Transverse colon (tissue), 4 donors: ENCODE data around the gene VTI1A. TPM values are rescaled to one million over a fixed set of nuclear protein-coding genes. Genes with fewer than 3 reads are reported as not detected.

ENCODE experiments used
- DNase-seq: peaks from one replicate; pipeline ENCODE4 v3.0.0-alpha.2; 2019
- H3K27ac ChIP-seq, 4 donors: fragments of 200-600 bp; sonication (generic); 2 replicates each; pipeline ENCODE4 v1.5.1; 2016 to 2018; ENCODE audit warnings: inconsistent platforms in 4 of 4
- H3K27me3 ChIP-seq: fragments of 200-600 bp; sonication (generic); 2 replicates; pipeline ENCODE4 v1.5.1; 2017; ENCODE audit warnings: inconsistent platforms
- H3K36me3 ChIP-seq, 4 donors: fragments of 200-600 bp; sonication (generic); 2 replicates each; pipeline ENCODE4 v1.5.1; 2017 to 2019; ENCODE audit warnings: inconsistent platforms in 4 of 4
- H3K4me1 ChIP-seq, 4 donors: fragments of 200-600 bp; sonication (generic); 2 replicates each; pipeline ENCODE4 v1.5.1; 2017 to 2020; ENCODE audit warnings: inconsistent platforms in 4 of 4
- H3K4me3 ChIP-seq, 4 donors: fragments of 200-600 bp; sonication (generic); 1 replicate in 1 of 4; 2 replicates in 3 of 4; pipeline versions ENCODE4 v1.5.1 to v1.6.1; 2017 to 2019; ENCODE audit warnings: inconsistent platforms in 4 of 4
- H3K9me3 ChIP-seq, 2 donors: fragments of 200-600 bp; sonication (generic); 2 replicates each; pipeline ENCODE4 v1.5.1; 2017 to 2019; ENCODE audit warnings: inconsistent platforms in 2 of 2
- CTCF ChIP-seq, 5 experiments: fragments of 200-600 bp in 3 of 5; fragments of 450-650 bp in 2 of 5; sonication (generic) in 3 of 5; IDR thresholded peaks; 1 replicate in 2 of 5; 2 replicates in 3 of 5; pipeline ENCODE4 v1.5.1; 2016 to 2017; ENCODE audit warnings: antibody characterized with exemption in 5 of 5, inconsistent platforms in 3 of 5, mild to moderate bottlenecking in 2 of 5, moderate library complexity in 1 of 5
- EP300 ChIP-seq: sonication (generic); formaldehyde crosslinking; IDR thresholded peaks from one replicate; pipeline ENCODE4 v1.6.1; 2017; ENCODE audit warnings: antibody characterized with exemption, low read depth
- POLR2A ChIP-seq: fragments of 450-650 bp; IDR thresholded peaks from one replicate; pipeline ENCODE4 v1.6.1; 2016; ENCODE audit warnings: antibody characterized with exemption, mild to moderate bottlenecking, moderate library complexity
- POLR2AphosphoS5 ChIP-seq, 3 donors: sonication (generic); formaldehyde crosslinking; IDR thresholded peaks; one replicate each; pipeline ENCODE4 v1.6.1; 2016; ENCODE audit warnings: antibody characterized with exemption in 3 of 3
- WGBS, 2 donors: methylation state at CpG; one replicate each; pipeline ENCODE4 v1.1.5; 2018; ENCODE audit warnings: low coverage in 1 of 2; 5-methylcytosine and 5-hydroxymethylcytosine counted together
- in situ Hi-C, 4 donors: fragments of 200-750 bp; cut with MboI; loops; one replicate each; pipeline versions ENCODE4 v1.15.0 to v1.15.1; 2017; ENCODE audit warnings: low sequenced_read_pairs in 3 of 4, low pct_ligation_motif_present in 1 of 4, low pct_unique_long_range_greater_than_20kb in 1 of 4
- intact Hi-C: fragments of 100-400 bp; cut with DNase I; formaldehyde crosslinking; loops from one replicate; pipeline ENCODE4 v1.15.1; 2023; ENCODE audit warnings: low total_unique reads
- total RNA-seq, 4 donors: library from RNA; depleted of rRNA; stranded (reverse); fragments of >200 nt; gene quantifications; one replicate each; pipeline ENCODE4 v1.1.0, GENCODE V29; 2016

VTI1A gene
- total RNA-seq, 4 donors from 2014 or later: 65.8 to 211 (median 149) TPM

DNA sequence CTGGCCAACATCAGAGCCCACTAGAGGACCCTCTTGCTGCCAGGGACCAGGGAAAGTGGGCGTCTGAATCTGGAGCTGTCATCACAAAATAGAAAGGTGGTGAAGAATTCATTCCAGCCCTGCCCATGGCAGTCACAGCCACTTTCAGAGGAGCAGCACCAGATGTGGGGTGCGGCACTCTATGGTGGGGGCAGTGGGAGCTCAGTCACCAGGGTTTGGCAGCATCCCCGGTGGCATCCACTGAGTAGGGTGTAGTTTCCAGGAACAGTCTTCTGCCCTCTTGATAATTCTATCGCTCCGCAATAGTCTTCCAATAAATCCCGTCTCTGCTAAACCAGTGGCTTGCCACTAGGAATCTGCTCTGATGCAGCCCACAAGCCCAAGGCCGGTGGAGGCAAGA lies 394.5 kb downstream of the VTI1A start:
- Histone ChIP-seq H3K36me3 (no peaks in the 10 kb centered on the region), H3K4me3 (no peak overlapping the region), H3K27ac (no peak overlapping the region), H3K4me1 (peaks cover 0 to 9% (median 0%) of the 10 kb centered on the region in 4 donors), H3K27me3 (no peaks in the 10 kb centered on the region), H3K9me3 (no peaks in the 10 kb centered on the region)
- no peak for TF ChIP-seq POLR2A
- TF ChIP-seq POLR2AphosphoS5 (IDR thresholded peaks at IDR 0.05): no peak
- no peak for TF ChIP-seq CTCF (IDR thresholded peaks at IDR 0.05)
- no peak for TF ChIP-seq EP300
- intact Hi-C loops (no loop called here), in situ Hi-C loops (no loop called here)
- no peak for DNase-seq
- 90 to 91% methylated on average over 4 to 7 of the region's 7 CpGs for WGBS, 2 donors

DNA sequence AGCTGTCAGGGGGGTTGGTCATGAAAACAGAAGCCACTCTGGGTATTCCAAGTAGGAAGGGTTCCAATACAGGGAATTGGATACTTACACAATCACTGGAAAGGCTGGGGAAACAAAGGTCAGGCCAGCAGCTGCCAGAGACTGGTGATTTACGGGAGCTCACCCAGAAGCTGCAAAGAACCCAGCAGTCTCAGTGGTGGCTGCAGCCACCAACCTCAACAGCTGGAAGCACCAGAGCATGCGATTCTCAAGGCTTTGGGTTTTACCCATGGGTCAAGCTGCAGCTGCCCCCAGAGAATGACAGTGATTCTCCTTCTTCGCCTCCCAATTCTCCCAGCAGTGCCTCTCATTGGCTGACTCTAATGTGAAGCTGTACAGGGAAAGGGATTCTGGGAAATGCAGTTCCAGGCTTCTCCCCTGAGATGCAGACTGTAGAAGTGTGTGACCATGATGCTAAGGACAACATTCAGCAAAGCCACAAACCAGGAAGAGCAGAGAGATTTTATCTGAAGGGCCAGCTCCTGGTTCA lies 395.9 kb downstream of the VTI1A start:
- no peak for DNase-seq
- intact Hi-C loops (no loop called here), in situ Hi-C loops (no loop called here)
- no peak for TF ChIP-seq CTCF (IDR thresholded peaks at IDR 0.05)
- TF ChIP-seq POLR2A: no peak
- no peak for TF ChIP-seq POLR2AphosphoS5 (IDR thresholded peaks at IDR 0.05)
- TF ChIP-seq EP300: no peak
- 29% methylated on average over 3 of the region's 3 CpGs; no CpG with 5 or more reads in 1 of the 2 donors for WGBS, 2 donors
- H3K9me3 ChIP-seq: peaks cover 11 to 12% of the 10 kb centered on the region in 2 donors
- no peak overlapping the region for H3K4me3 ChIP-seq
- H3K4me1 ChIP-seq: peaks cover 0 to 9% (median 0%) of the 10 kb centered on the region in 4 donors
- H3K27ac ChIP-seq: no peak overlapping the region
- no peaks in the 10 kb centered on the region for H3K27me3 ChIP-seq
- H3K36me3 ChIP-seq: no peaks in the 10 kb centered on the region

DNA sequence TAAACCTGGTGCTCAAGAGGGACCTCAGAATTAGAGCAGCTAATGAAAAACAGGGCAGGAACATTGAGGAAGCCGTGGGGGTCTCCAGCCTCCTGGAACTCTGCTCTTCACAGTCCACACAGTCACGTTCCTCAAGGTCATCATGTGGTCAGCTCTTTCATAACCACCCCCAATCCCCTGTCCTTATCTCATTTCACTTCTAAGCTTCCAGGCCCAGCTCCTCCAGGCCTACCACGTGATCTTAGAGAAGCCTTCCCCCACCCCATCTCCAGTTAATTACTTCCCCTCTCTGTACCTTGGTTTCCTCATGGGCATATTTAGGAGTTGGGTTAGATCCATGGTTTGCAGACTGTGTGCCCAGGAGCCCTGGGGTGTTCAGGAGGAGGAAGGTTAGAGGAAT lies 396.6 kb downstream of the VTI1A start:
- no peaks in the 10 kb centered on the region for H3K36me3 ChIP-seq
- 80 to 82% methylated on average over 1 to 3 of the region's 3 CpGs for WGBS, 2 donors
- no peak for TF ChIP-seq CTCF (IDR thresholded peaks at IDR 0.05)
- no peak for TF ChIP-seq EP300
- no peak for TF ChIP-seq POLR2A
- no peak for TF ChIP-seq POLR2AphosphoS5 (IDR thresholded peaks at IDR 0.05)
- in situ Hi-C loops (no loop called here), intact Hi-C loops (no loop called here)
- DNase-seq: no peak
- no peak overlapping the region for H3K27ac ChIP-seq
- H3K4me1 ChIP-seq: peaks cover 0 to 9% (median 0%) of the 10 kb centered on the region in 4 donors
- H3K4me3 ChIP-seq: no peak overlapping the region
- no peaks in the 10 kb centered on the region for H3K27me3 ChIP-seq
- peaks cover 11 to 14% of the 10 kb centered on the region in 2 donors for H3K9me3 ChIP-seq

DNA sequence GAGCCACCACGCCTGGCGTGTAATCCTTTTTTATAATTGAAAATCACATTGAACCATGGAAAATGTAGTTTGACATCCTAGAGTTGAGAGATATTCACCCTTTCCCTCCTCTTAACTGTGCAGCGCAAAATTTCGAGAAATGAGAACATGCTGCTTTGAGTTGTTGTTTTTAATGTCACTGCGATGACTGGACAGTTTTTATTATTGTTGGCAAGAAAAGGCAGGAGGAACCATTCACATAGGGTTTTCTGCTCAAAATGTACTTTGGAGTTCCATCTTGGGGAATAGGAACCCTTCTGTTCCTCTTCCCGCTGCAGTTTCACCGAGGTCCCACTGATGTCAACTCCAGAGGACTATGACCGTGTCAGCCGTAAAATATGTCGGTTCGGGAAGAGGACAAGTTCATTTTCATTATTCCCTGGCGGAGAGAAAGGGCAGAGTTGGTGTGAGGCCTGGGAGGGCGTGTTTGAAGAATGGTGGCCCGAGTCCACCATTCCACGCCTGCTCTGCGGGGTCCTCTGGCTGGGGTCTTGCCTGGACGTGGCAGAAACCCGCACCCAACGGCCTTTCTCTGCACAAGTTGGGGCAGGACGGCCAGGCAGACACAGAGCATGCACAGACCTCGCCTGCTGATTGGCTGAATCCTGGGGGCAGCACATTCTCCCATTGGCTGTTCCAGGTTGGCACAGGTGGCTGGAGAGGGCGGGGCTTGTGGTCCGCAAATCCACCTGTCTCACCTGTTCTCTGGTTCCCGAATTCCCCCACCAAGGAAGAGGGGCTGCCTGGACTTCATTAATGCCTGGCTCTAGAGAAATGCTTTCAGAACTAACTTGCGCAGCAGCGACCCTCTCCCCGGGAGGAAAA lies 397.9 kb downstream of the VTI1A start:
- Histone ChIP-seq H3K4me3 (no peak overlapping the region), H3K9me3 (peaks cover 11 to 14% of the 10 kb centered on the region in 2 donors), H3K4me1 (peaks cover 0 to 9% (median 0%) of the 10 kb centered on the region in 4 donors), H3K27me3 (no peaks in the 10 kb centered on the region), H3K36me3 (no peaks in the 10 kb centered on the region), H3K27ac (no peak overlapping the region)
- intact Hi-C loops: no loop called here
- in situ Hi-C loops: no loop called here
- DNase-seq: no peak
- WGBS, 2 donors: 94 to 95% methylated on average over 5 to 27 of the region's 27 CpGs
- no peak for TF ChIP-seq POLR2AphosphoS5 (IDR thresholded peaks at IDR 0.05)
- TF ChIP-seq POLR2A: no peak
- TF ChIP-seq EP300: no peak
- no peak for TF ChIP-seq CTCF (IDR thresholded peaks at IDR 0.05)
